ENCODE measurements around the gene TSPAN11.

Gene TSPAN11

GRCh38 chr12:31000751-31001150 lies 74.2 kb downstream of the TSPAN11 start:
- H3K27ac ChIP-seq: no peak overlapping the region
- H3K4me1 ChIP-seq: peaks cover 0 to 8% (median under 1%) of the 10 kb centered on the region in 10 experiments; a peak in 7 of 20 replicates
- H3K27me3 ChIP-seq: no peaks in the 10 kb centered on the region
- TF ChIP-seq Cebpa-rat (IDR thresholded peaks at IDR 0.05): no peak
- no peak overlapping the region for H3K4me3 ChIP-seq
- H3K9me3 ChIP-seq (replicated peaks in 1 of 11): no peaks in the 10 kb centered on the region
- H3K36me3 ChIP-seq: no peaks in the 10 kb centered on the region
- no peaks in the 10 kb centered on the region for H4K20me1 ChIP-seq
- no peak overlapping the region for H3K9ac ChIP-seq
- H3K4me2 ChIP-seq: no peak overlapping the region

- no peaks in the 10 kb centered on the region for H4K20me1 ChIP-seq
- H3K4me3 ChIP-seq: no peak overlapping the region
- H3K9ac ChIP-seq: no peak overlapping the region
- no peak overlapping the region for H3K27ac ChIP-seq
- TF ChIP-seq Cebpa-rat (IDR thresholded peaks at IDR 0.05): no peak
- no peak overlapping the region for H3K4me2 ChIP-seq
- H3K36me3 ChIP-seq: no peaks in the 10 kb centered on the region
- H3K27me3 ChIP-seq: no peaks in the 10 kb centered on the region
- no peaks in the 10 kb centered on the region for H3K9me3 ChIP-seq (replicated peaks in 1 of 11)
- peaks cover 0 to 9% (median 3%) of the 10 kb centered on the region in 10 experiments; a peak in 8 of 20 replicates for H3K4me1 ChIP-seq
Measured at GRCh38 chr12:31001581-31002360, 75.2 kb downstream of the TSPAN11 start.

GRCh38 chr12:31002361-31002725 lies 75.8 kb downstream of the TSPAN11 start:
- Histone ChIP-seq H3K27me3 (no peaks in the 10 kb centered on the region), H3K9ac (no peak overlapping the region), H3K4me1 (peaks cover 0 to 9% (median 3%) of the 10 kb centered on the region in 10 experiments; a peak in 8 of 20 replicates), H4K20me1 (no peaks in the 10 kb centered on the region), H3K27ac (no peak overlapping the region), H3K9me3 (replicated peaks in 1 of 11) (no peaks in the 10 kb centered on the region), H3K4me3 (no peak overlapping the region), H3K36me3 (no peaks in the 10 kb centered on the region), H3K4me2 (no peak overlapping the region)
- no peak for TF ChIP-seq Cebpa-rat (IDR thresholded peaks at IDR 0.05)

GRCh38 chr12:31002999-31003398 lies 76.5 kb downstream of the TSPAN11 start:
- Histone ChIP-seq H3K27me3 (no peaks in the 10 kb centered on the region), H3K36me3 (no peaks in the 10 kb centered on the region), H3K4me2 (no peak overlapping the region), H3K27ac (no peak overlapping the region), H4K20me1 (no peaks in the 10 kb centered on the region), H3K9me3 (replicated peaks in 1 of 11) (no peaks in the 10 kb centered on the region), H3K9ac (no peak overlapping the region), H3K4me1 (peaks cover 0 to 9% (median 3%) of the 10 kb centered on the region in 10 experiments; a peak in 8 of 20 replicates), H3K4me3 (no peak overlapping the region)
- no peak for TF ChIP-seq Cebpa-rat (IDR thresholded peaks at IDR 0.05)

GRCh38 chr12:31003861-31004640 lies 77.5 kb downstream of the TSPAN11 start:
- Histone ChIP-seq H4K20me1 (no peaks in the 10 kb centered on the region), H3K9ac (no peak overlapping the region), H3K4me1 (peaks cover 0 to 9% (median 3%) of the 10 kb centered on the region in 10 experiments; a peak in 8 of 20 replicates), H3K4me3 (no peak overlapping the region), H3K27ac (no peak overlapping the region), H3K27me3 (no peaks in the 10 kb centered on the region), H3K36me3 (no peaks in the 10 kb centered on the region), H3K9me3 (replicated peaks in 1 of 11) (no peaks in the 10 kb centered on the region), H3K4me2 (no peak overlapping the region; a peak in 1 of 22 replicates)
- no peak for TF ChIP-seq Cebpa-rat (IDR thresholded peaks at IDR 0.05)

- Histone ChIP-seq H3K4me2 (no peak overlapping the region; a peak in 1 of 22 replicates), H3K27ac (no peak overlapping the region), H4K20me1 (no peaks in the 10 kb centered on the region), H3K9me3 (replicated peaks in 1 of 11) (no peaks in the 10 kb centered on the region), H3K27me3 (no peaks in the 10 kb centered on the region), H3K4me1 (peaks cover 0 to 9% (median 3%) of the 10 kb centered on the region in 10 experiments; a peak in 8 of 20 replicates), H3K36me3 (no peaks in the 10 kb centered on the region), H3K4me3 (no peak overlapping the region), H3K9ac (no peak overlapping the region)
- no peak for TF ChIP-seq Cebpa-rat (IDR thresholded peaks at IDR 0.05)
Measured at GRCh38 chr12:31004666-31005065, 78.1 kb downstream of the TSPAN11 start.

GRCh38 chr12:31005256-31005943 lies 78.9 kb downstream of the TSPAN11 start:
- Histone ChIP-seq H3K9me3 (replicated peaks in 1 of 11) (no peaks in the 10 kb centered on the region), H4K20me1 (no peaks in the 10 kb centered on the region), H3K27me3 (no peaks in the 10 kb centered on the region), H3K36me3 (no peaks in the 10 kb centered on the region), H3K27ac (no peak overlapping the region), H3K4me3 (no peak overlapping the region), H3K9ac (no peak overlapping the region), H3K4me2 (peak overlapping the region in 3 of 11 experiments; percentile 14 to 32 (median 20); a peak in 4 of 22 replicates), H3K4me1 (peaks cover 0 to 9% (median 3%) of the 10 kb centered on the region in 10 experiments; a peak in 8 of 20 replicates)
- no peak for TF ChIP-seq Cebpa-rat (IDR thresholded peaks at IDR 0.05)

GRCh38 chr12:31005944-31006361 lies 79.4 kb downstream of the TSPAN11 start:
- H3K36me3 ChIP-seq: no peaks in the 10 kb centered on the region
- peaks cover 0 to 9% (median 3%) of the 10 kb centered on the region in 10 experiments; a peak in 8 of 20 replicates for H3K4me1 ChIP-seq
- no peak overlapping the region for H3K27ac ChIP-seq
- no peaks in the 10 kb centered on the region for H3K27me3 ChIP-seq
- H3K4me3 ChIP-seq: no peak overlapping the region
- H3K9me3 ChIP-seq (replicated peaks in 1 of 11): no peaks in the 10 kb centered on the region
- H3K9ac ChIP-seq: no peak overlapping the region
- no peaks in the 10 kb centered on the region for H4K20me1 ChIP-seq
- no peak for TF ChIP-seq Cebpa-rat (IDR thresholded peaks at IDR 0.05)
- H3K4me2 ChIP-seq: peak overlapping the region in 3 of 11 experiments; percentile 14 to 32 (median 20); a peak in 4 of 22 replicates
